ENCODE measurements around the gene DGUOK.

DNA sequence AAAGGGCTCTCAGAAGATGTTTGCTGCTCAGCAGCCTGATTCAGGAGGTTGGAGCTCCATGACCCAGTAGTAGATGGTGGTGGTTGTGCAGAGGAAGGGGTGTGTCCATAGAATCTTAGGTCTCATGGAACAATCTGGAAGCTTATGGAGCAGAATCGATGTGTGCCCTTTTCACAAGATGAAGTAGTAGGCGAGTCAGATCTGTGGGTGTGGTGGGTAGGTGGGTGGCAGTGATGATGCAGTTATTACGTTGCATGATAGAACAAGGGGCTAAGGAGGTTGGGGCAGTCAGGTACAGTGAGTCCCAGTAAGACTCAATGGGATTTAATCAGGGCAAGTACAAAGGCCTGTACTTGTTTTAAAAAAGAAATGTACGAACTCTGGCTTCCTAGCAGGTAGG lies 67.1 kb downstream of the DGUOK start:
- TF ChIP-seq, protein P1, sequence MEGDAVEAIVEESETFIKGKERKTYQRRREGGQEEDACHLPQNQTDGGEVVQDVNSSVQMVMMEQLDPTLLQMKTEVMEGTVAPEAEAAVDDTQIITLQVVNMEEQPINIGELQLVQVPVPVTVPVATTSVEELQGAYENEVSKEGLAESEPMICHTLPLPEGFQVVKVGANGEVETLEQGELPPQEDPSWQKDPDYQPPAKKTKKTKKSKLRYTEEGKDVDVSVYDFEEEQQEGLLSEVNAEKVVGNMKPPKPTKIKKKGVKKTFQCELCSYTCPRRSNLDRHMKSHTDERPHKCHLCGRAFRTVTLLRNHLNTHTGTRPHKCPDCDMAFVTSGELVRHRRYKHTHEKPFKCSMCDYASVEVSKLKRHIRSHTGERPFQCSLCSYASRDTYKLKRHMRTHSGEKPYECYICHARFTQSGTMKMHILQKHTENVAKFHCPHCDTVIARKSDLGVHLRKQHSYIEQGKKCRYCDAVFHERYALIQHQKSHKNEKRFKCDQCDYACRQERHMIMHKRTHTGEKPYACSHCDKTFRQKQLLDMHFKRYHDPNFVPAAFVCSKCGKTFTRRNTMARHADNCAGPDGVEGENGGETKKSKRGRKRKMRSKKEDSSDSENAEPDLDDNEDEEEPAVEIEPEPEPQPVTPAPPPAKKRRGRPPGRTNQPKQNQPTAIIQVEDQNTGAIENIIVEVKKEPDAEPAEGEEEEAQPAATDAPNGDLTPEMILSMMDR (conservative IDR thresholded peaks at IDR 0.05; ENCODE audit: low read depth, low read length): no peak
- no peak for TF ChIP-seq MXI1 (IDR thresholded peaks at IDR 0.05; ENCODE audit: borderline replicate concordance, low read depth, low read length)
- no peak for TF ChIP-seq POLR2A (IDR thresholded peaks at IDR 0.05; ENCODE audit: low read depth, low read length)
- TF ChIP-seq, protein P2, sequence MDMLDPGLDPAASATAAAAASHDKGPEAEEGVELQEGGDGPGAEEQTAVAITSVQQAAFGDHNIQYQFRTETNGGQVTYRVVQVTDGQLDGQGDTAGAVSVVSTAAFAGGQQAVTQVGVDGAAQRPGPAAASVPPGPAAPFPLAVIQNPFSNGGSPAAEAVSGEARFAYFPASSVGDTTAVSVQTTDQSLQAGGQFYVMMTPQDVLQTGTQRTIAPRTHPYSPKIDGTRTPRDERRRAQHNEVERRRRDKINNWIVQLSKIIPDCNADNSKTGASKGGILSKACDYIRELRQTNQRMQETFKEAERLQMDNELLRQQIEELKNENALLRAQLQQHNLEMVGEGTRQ (IDR thresholded peaks at IDR 0.05; ENCODE audit: low read depth, low read length): no peak
- TF ChIP-seq BHLHE40 (IDR thresholded peaks at IDR 0.05; ENCODE audit: low read depth, low read length): no peak

Data from IMR-90 (cell line).